K562 (cell line): Measurements from ENCODE around the gene SLC11A1. TPM values are rescaled to one million over a fixed set of nuclear protein-coding genes. Genes with fewer than 3 reads are reported as not detected.

Source experiments
- ATAC-seq: fragments of 200-7000 bp; cut with Tn5 transposase; 3 replicates; pipeline ENCODE4 v1.9.1; 2020; ENCODE audit warnings: moderate library complexity
- BruUV-seq: library from RNA; stranded (reverse); fragments of 400-500 nt; replicated peaks from 2 replicates; lab custom pipeline; 2021; lab: Mats Ljungman, UMichigan
- CTCF ChIA-PET: fragments of 300-600 bp; formaldehyde crosslinking; extraction: SDS; loops from one replicate; lab custom pipeline; 2021; ENCODE audit warnings: low intra/inter-chr PET ratio; lab: Yijun Ruan, JAX
- POLR2A ChIA-PET: fragments of 300-600, 350-650 bp; sonication (Branson Sonifier 250); formaldehyde crosslinking; extraction: SDS; loops from one replicate; lab custom pipeline; 2021; ENCODE audit warnings: antibody characterized with exemption, inconsistent platforms; lab: Yijun Ruan, JAX
- DNase-seq, 4 experiments: peaks; one replicate each; pipeline versions ENCODE4 v3.0.0 to v3.0.0-alpha.2; 2011 to 2018; ENCODE audit warnings: low spot score in 3 of 4, mixed read lengths in 3 of 4; ENCODE audit errors: extremely low read depth in 1 of 4
- FAIRE-seq: peaks from 2 replicates; lab custom pipeline; 2011; peaks lifted over from hg19 to GRCh38; lab: Jason Lieb, UNC
- H2AFZ ChIP-seq: 2 replicates; pipeline ENCODE4 v1.6.0; 2011; ENCODE audit warnings: low read depth, low read length, control low read depth, inconsistent platforms
- H3K27ac ChIP-seq: fragments of 200-600 bp; 3 replicates; pipeline ENCODE4 v1.8.0; 2011; ENCODE audit warnings: low read depth, mild to moderate bottlenecking, control low read depth, inconsistent platforms, low read length, moderate library complexity, mixed read lengths; ENCODE audit errors: extremely low read depth
- H3K27me3 ChIP-seq, 2 experiments: fragments of 300-600 bp in 1 of 2; 2 replicates in 1 of 2; 3 replicates in 1 of 2; pipeline versions ENCODE4 v1.6.0 to v1.8.0; 2011; ENCODE audit warnings: inconsistent platforms in 2 of 2, low read length in 2 of 2, mild to moderate bottlenecking in 1 of 2, mixed read lengths in 1 of 2, moderate library complexity in 1 of 2; ENCODE audit not compliant: control insufficient read depth in 2 of 2, insufficient read depth in 2 of 2
- H3K36me3 ChIP-seq: fragments of 300-600 bp; 3 replicates; pipeline ENCODE4 v1.8.0; 2011; ENCODE audit warnings: mild to moderate bottlenecking, low read length, inconsistent platforms; ENCODE audit not compliant: control insufficient read depth, insufficient read depth
- H3K4me1 ChIP-seq, 2 experiments: fragments of 200-600 bp in 1 of 2; replicated peaks in 1 of 2; 2 replicates in 1 of 2; 3 replicates in 1 of 2; pipeline versions ENCODE4 v1.5.1 to v1.8.0; 2011; ENCODE audit warnings: inconsistent platforms in 2 of 2, low read length in 2 of 2, mild to moderate bottlenecking in 1 of 2, mixed read lengths in 1 of 2, moderate library complexity in 1 of 2; ENCODE audit not compliant: control insufficient read depth in 2 of 2, insufficient read depth in 2 of 2
- H3K4me2 ChIP-seq: 2 replicates; pipeline ENCODE4 v1.6.1; 2011; ENCODE audit warnings: low read length, control low read depth, inconsistent platforms, mixed read lengths; ENCODE audit not compliant: insufficient read depth
- H3K4me3 ChIP-seq: fragments of 200-600 bp; sonication (generic), shearing (Covaris generic); 2 replicates; pipeline ENCODE4 v1.5.1; 2016; ENCODE audit warnings: control low read depth, inconsistent platforms
- H3K79me2 ChIP-seq: fragments of 200-600 bp; 3 replicates; pipeline ENCODE4 v1.8.0; 2011; ENCODE audit warnings: low read length, inconsistent platforms; ENCODE audit not compliant: control insufficient read depth, insufficient read depth
- H3K9ac ChIP-seq, 2 experiments: 2 replicates each; pipeline versions ENCODE4 v1.6.0 to v1.6.1; 2011; ENCODE audit warnings: low read depth in 2 of 2, low read length in 2 of 2, control low read depth in 1 of 2, inconsistent platforms in 1 of 2, mild to moderate bottlenecking in 1 of 2, mixed read lengths in 1 of 2; ENCODE audit not compliant: insufficient read depth in 1 of 2
- H3K9me1 ChIP-seq: one replicate; pipeline ENCODE4 v1.6.0; 2011; ENCODE audit warnings: inconsistent platforms, mild to moderate bottlenecking, low read length, moderate library complexity; ENCODE audit not compliant: control insufficient read depth, insufficient read depth
- H3K9me3 ChIP-seq: replicated peaks from 2 replicates; pipeline ENCODE4 v1.5.1; 2011; ENCODE audit warnings: low read depth, low read length, inconsistent platforms; ENCODE audit not compliant: control insufficient read depth, insufficient read depth
- H4K20me1 ChIP-seq: replicated peaks from 2 replicates; pipeline ENCODE4 v1.6.1; 2011; ENCODE audit warnings: low read length, inconsistent platforms, mixed read lengths; ENCODE audit not compliant: control insufficient read depth, insufficient read depth
- CUX1 ChIP-seq: fragments of 200-800 bp; sonication (Bioruptor generic); IDR thresholded peaks from 2 replicates; pipeline ENCODE4 v1.6.1; 2016; ENCODE audit warnings: missing genetic modification characterization, missing compliant biosample characterization
- CXXC5 ChIP-seq: fragments of 250-450 bp; sonication (Bioruptor Pico); IDR thresholded peaks from 2 replicates; pipeline ENCODE4 v1.8.0; 2022; ENCODE audit warnings: inconsistent platforms, mild to moderate bottlenecking, moderate library complexity
- GATA2 ChIP-seq: sonication (generic); formaldehyde crosslinking; IDR thresholded peaks from 2 replicates; pipeline ENCODE4 v1.4.0; 2020; ENCODE audit warnings: mild to moderate bottlenecking, missing genetic modification reagents
- MTA2 ChIP-seq: fragments of 450-650 bp; IDR thresholded peaks from 2 replicates; pipeline ENCODE4 v1.6.1; 2016; ENCODE audit warnings: low read depth
- NFXL1 ChIP-seq: fragments of 450-650 bp; formaldehyde crosslinking; IDR thresholded peaks from 2 replicates; pipeline ENCODE4 v1.4.0; 2021; ENCODE audit warnings: mild to moderate bottlenecking
- NR0B1 ChIP-seq: fragments of 450-650 bp; IDR thresholded peaks from one replicate; pipeline ENCODE4 v1.6.1; 2018; ENCODE audit warnings: mild to moderate bottlenecking, moderate library complexity; ENCODE audit not compliant: partially characterized antibody
- SIN3A ChIP-seq, 2 experiments: fragments of 150-350 bp in 1 of 2; IDR thresholded peaks; 2 replicates each; pipeline ENCODE4 v1.6.1; 2011 to 2016; ENCODE audit warnings: borderline replicate concordance in 2 of 2, low read depth in 2 of 2, low read length in 2 of 2, mild to moderate bottlenecking in 2 of 2, moderate library complexity in 2 of 2; ENCODE audit not compliant: control insufficient read depth in 1 of 2
- SMAD2 ChIP-seq: fragments of 150-350 bp; IDR thresholded peaks from 2 replicates; pipeline ENCODE4 v1.6.1; 2014; ENCODE audit warnings: low read depth, mild to moderate bottlenecking, low read length
- SREBF1 ChIP-seq: fragments of 150-350 bp; IDR thresholded peaks from 2 replicates; pipeline ENCODE4 v1.6.1; 2014; ENCODE audit warnings: antibody characterized with exemption, low read depth, low read length, borderline replicate concordance
- ZC3H11A ChIP-seq: IDR thresholded peaks from 2 replicates; pipeline ENCODE4 v1.6.1; 2012; ENCODE audit warnings: low read depth, low read length, improper control_type of control experiment
- ZNF174 ChIP-seq: fragments of 250-450 bp; sonication (Bioruptor Pico); IDR thresholded peaks from 2 replicates; pipeline ENCODE4 v1.4.0; 2020; ENCODE audit warnings: mild to moderate bottlenecking
- ZNF232 ChIP-seq: sonication (generic); formaldehyde crosslinking; IDR thresholded peaks from 2 replicates; pipeline ENCODE4 v1.8.0; 2022; ENCODE audit warnings: mild to moderate bottlenecking, missing genetic modification reagents
- WGBS: fragments of 100-300 bp; shearing (Covaris generic); methylation state at CpG from one replicate; pipeline ENCODE4 v1.1.6; 2016; ENCODE audit warnings: low coverage, mixed read lengths; ENCODE audit not compliant: insufficient coverage; ENCODE audit errors: missing lambda C conversion rate; 5-methylcytosine and 5-hydroxymethylcytosine counted together
- in situ Hi-C: fragments of 300-500 bp; cut with MboI; formaldehyde crosslinking; loops from 4 replicates; pipeline ENCODE4 v1.15.0; 2018; ENCODE audit warnings: inconsistent platforms, mixed read lengths
- intact Hi-C: fragments of 100-400 bp; cut with micrococcal nuclease; formaldehyde crosslinking; loops from 2 replicates; pipeline ENCODE4 v1.14.2; 2022
- polyA plus RNA-seq, 8 experiments: library from polyadenylated mRNA; depleted of rRNA in 4 of 8; stranded (reverse) in 5 of 8; unstranded in 3 of 8; fragments of >200 nt; fragmentation: Nextera tagmentation in 2 of 8; fragmentation: Illumina TruSeq in 1 of 8; extraction: Ambion mirVana in 2 of 8; extraction: Trizol in 1 of 8; gene quantifications; 2 replicates each; pipeline versions ENCODE4 v1.2.1 to v1.2.3, GENCODE V29; 2011 to 2014; ENCODE audit warnings: inconsistent platforms in 1 of 8, missing spikeins in 1 of 8
- total RNA-seq, 7 experiments: library from RNA; depleted of rRNA in 6 of 7; stranded (reverse); fragments of >200 nt in 6 of 7; fragmentation: Illumina TruSeq in 2 of 7; extraction: Trizol in 2 of 7; gene quantifications; 2 replicates each; pipeline versions ENCODE4 v1.2.1 to v1.2.3, GENCODE V29; 2011 to 2021; ENCODE audit warnings: low replicate concordance in 1 of 7

The SLC11A1 gene
- total and polyA plus RNA-seq, 9 of the 15 experiments (the other 6 are each of a cell fraction or from before 2014, with no cell fraction given): 0.35 to 1.6 (median 0.65) TPM

- CTCF ChIA-PET: no interaction called here
- Histone ChIP-seq H3K79me2 (peaks cover 29% of the 10 kb centered on the region), H3K36me3 (no peaks in the 10 kb centered on the region), H3K27me3 (no peaks in the 10 kb centered on the region), H3K9me1 (no peaks in the 10 kb centered on the region), H3K4me3 (no peak overlapping the region), H3K4me1 (peaks cover 25 to 33% of the 10 kb centered on the region in 2 experiments), H3K9ac (no peak overlapping the region), H3K9me3 (no peaks in the 10 kb centered on the region), H4K20me1 (no peaks in the 10 kb centered on the region), H3K4me2 (no peak overlapping the region), H2AFZ (no peak overlapping the region), H3K27ac (peak overlapping the region; percentile 98; the same call in 1 of the 3 replicates)
- ATAC-seq (no peak), FAIRE-seq (no peak), DNase-seq (no peak)
- BruUV-seq: no TSS peak
- POLR2A ChIA-PET: interaction anchor here (1.0 kb wide), 1 partner anchor 61 kb away, joined by 3 read pairs; no protein-coding TSS in a partner anchor
- 89% methylated on average over 1 of the region's 3 CpGs for WGBS
- in situ Hi-C loops (no loop called here), intact Hi-C loops (no loop called here)
- TF ChIP-seq SMAD2 (no peak), CUX1 (CRISPR knock-in tag) (no peak), ZNF232 (CRISPR knock-in tag) (no peak), SREBF1 (no peak), NFXL1 (CRISPR knock-in tag) (no peak), SIN3A (IDR thresholded peaks at IDR 0.05; ENCODE audit: borderline replicate concordance in 2 of 2, control insufficient read depth in 1 of 2, low read depth in 2 of 2, low read length in 2 of 2) (no peak), ZC3H11A (no peak), GATA2 (no peak), NR0B1 (no peak), ZNF174 (CRISPR knock-in tag) (no peak), MTA2 (no peak), CXXC5 (no peak)
Observed at GRCh38 chr2:218334531-218334930, 47.5 kb upstream of the SLC11A1 start.
